Fibroblast of pulmonary artery (primary cell): ENCODE measurements around the gene CTTNBP2.

Source experiments
- DNase-seq: peaks from one replicate; pipeline ENCODE4 v3.0.0-alpha.2; 2010; ENCODE audit warnings: low read depth
- H3K4me3 ChIP-seq: replicated peaks from 2 replicates; pipeline ENCODE4 v1.5.1; 2011; ENCODE audit warnings: low read depth, mild to moderate bottlenecking, control low read depth, low read length, moderate library complexity
- TF ChIP-seq, protein P1 (sequence below): IDR thresholded peaks from 2 replicates; pipeline ENCODE4 v1.5.1; 2011; ENCODE audit warnings: mild to moderate bottlenecking, control low read depth, low read length, inconsistent platforms; ENCODE audit errors: missing control alignments

CTTNBP2 gene

GRCh38 chr7:117796889-117797288 lies 76.4 kb downstream of the CTTNBP2 start:
- no peak for DNase-seq

GRCh38 chr7:117793976-117794375 lies 79.3 kb downstream of the CTTNBP2 start:
- TF ChIP-seq, protein P1, sequence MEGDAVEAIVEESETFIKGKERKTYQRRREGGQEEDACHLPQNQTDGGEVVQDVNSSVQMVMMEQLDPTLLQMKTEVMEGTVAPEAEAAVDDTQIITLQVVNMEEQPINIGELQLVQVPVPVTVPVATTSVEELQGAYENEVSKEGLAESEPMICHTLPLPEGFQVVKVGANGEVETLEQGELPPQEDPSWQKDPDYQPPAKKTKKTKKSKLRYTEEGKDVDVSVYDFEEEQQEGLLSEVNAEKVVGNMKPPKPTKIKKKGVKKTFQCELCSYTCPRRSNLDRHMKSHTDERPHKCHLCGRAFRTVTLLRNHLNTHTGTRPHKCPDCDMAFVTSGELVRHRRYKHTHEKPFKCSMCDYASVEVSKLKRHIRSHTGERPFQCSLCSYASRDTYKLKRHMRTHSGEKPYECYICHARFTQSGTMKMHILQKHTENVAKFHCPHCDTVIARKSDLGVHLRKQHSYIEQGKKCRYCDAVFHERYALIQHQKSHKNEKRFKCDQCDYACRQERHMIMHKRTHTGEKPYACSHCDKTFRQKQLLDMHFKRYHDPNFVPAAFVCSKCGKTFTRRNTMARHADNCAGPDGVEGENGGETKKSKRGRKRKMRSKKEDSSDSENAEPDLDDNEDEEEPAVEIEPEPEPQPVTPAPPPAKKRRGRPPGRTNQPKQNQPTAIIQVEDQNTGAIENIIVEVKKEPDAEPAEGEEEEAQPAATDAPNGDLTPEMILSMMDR: no peak
- DNase-seq: no peak

More at GRCh38 chr7:117796889-117797288, 76.4 kb downstream of the CTTNBP2 start:
- TF ChIP-seq, protein P1: no peak
- H3K4me3 ChIP-seq: no peak overlapping the region

DNA sequence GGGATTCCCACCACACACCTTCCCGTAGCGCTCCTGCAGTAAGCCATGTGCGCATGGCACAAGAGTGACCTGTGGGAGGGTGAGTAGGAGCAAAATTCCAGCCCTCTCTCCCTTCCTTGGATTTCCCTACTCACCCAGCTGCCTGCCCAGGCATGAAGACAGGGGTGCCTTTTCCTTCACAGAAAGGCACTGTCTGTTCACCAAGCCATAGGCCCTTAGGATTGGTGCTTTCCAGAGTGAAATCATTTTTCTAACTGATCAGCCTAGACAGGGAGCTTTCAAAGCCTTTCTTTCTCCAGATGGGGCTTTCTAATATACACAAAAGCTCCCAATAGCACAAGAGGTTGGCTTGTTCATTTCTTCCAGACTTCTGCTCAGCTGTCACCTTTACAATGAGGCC lies 79.7 kb downstream of the CTTNBP2 start:
- DNase-seq: no peak

More at GRCh38 chr7:117793976-117794375, 79.3 kb downstream of the CTTNBP2 start:
- no peak overlapping the region for H3K4me3 ChIP-seq

DNA sequence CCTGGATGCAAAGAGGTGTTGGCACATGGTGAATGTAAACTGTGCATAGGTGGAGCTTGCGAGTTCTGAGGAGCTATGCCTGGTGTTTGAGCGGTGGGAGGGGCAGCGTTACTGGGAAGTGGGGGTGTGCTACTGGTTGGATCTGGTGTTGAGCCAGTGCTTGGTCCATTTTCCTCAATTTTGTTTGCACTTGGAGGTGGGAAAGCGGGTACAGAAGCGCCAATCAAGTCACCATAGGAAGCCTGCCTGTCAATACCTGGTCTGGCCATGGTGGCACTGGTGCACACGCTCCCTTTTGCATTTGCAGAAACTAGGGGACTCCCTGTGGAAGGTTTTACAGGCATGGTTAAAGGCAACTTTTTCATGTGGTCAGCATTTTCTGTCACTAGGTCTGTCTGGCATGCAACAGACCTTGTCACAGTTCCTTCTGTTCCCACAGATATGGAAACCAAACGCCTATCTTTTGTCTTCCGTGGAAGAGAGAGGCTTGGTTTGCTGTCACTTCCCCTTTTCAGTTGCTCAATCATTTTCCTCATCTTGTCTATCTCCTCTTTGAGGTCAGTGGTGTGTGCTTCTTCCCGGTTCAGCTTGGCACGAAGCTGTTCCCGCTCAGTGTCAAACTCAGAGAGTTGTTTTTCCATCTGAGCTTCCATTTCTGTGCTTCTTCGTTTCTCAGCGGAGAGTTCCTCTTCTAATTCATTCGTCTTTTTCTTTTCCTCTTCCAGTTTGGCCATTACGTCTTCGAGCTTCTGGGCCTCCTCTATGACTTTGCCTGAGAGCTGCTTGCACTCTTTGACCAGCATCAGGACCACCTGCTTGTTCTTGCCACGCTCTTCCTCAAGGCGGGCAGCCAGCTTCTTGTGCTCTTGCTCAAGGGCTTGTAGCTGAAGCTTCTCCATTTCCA lies 81.1 kb downstream of the CTTNBP2 start:
- DNase-seq: no peak
- no peak overlapping the region for H3K4me3 ChIP-seq
- TF ChIP-seq, protein P1: no peak

More for the DNA sequence above, 79.7 kb downstream of the CTTNBP2 start:
- TF ChIP-seq, protein P1: no peak
- H3K4me3 ChIP-seq: no peak overlapping the region

- H3K4me3 ChIP-seq: no peak overlapping the region
- TF ChIP-seq, protein P1: no peak
- no peak for DNase-seq
Measured at GRCh38 chr7:117790731-117791130, 82.5 kb downstream of the CTTNBP2 start.

- TF ChIP-seq, protein P1: no peak
- no peak for DNase-seq
Measured at GRCh38 chr7:117790251-117790650, 83.0 kb downstream of the CTTNBP2 start.

More at GRCh38 chr7:117790251-117790650, 83.0 kb downstream of the CTTNBP2 start:
- H3K4me3 ChIP-seq: no peak overlapping the region
